Measurements from ENCODE around the gene PINLYP.

DNA sequence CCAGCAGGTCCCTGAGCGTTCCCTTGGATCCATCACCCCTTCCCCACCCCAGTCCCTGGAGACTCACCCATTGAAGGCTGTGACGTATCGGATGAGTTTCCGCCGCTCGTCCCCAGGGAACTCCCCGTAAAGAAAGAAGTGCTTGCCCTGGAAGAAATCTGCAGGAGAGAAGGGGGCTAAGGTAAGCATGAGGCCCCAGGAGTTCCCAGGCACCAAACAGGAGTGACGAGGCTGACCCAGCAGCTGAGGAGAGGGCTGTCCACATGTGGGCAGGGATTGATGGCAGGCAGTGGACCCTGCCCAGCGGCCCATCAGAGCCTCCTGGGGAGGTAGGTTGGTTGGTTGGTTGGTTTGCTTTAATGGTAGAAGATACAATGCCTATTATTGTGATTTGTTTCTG is 31.5 kb upstream of the PINLYP start:
- TF ChIP-seq, protein P1, sequence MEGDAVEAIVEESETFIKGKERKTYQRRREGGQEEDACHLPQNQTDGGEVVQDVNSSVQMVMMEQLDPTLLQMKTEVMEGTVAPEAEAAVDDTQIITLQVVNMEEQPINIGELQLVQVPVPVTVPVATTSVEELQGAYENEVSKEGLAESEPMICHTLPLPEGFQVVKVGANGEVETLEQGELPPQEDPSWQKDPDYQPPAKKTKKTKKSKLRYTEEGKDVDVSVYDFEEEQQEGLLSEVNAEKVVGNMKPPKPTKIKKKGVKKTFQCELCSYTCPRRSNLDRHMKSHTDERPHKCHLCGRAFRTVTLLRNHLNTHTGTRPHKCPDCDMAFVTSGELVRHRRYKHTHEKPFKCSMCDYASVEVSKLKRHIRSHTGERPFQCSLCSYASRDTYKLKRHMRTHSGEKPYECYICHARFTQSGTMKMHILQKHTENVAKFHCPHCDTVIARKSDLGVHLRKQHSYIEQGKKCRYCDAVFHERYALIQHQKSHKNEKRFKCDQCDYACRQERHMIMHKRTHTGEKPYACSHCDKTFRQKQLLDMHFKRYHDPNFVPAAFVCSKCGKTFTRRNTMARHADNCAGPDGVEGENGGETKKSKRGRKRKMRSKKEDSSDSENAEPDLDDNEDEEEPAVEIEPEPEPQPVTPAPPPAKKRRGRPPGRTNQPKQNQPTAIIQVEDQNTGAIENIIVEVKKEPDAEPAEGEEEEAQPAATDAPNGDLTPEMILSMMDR (IDR thresholded peaks at IDR 0.05), result no peak
- TF ChIP-seq POLR2A (IDR thresholded peaks at IDR 0.05) (no peak), EP300 (IDR thresholded peaks at IDR 0.05) (no peak), POLR2AphosphoS5 (IDR thresholded peaks at IDR 0.05) (no peak)

Measured in gastroesophageal sphincter (tissue), 3 donors.